HG02973 (cell line): ENCODE measurements around the gene LTB4R.

Experiments used
- ATAC-seq: cut with Tn5 transposase; IDR thresholded peaks from one replicate; pipeline ENCODE4 v1.9.1; 2021; ENCODE audit warnings: moderate library complexity; ENCODE audit not compliant: unreplicated experiment

LTB4R gene, protein sequence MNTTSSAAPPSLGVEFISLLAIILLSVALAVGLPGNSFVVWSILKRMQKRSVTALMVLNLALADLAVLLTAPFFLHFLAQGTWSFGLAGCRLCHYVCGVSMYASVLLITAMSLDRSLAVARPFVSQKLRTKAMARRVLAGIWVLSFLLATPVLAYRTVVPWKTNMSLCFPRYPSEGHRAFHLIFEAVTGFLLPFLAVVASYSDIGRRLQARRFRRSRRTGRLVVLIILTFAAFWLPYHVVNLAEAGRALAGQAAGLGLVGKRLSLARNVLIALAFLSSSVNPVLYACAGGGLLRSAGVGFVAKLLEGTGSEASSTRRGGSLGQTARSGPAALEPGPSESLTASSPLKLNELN

GRCh38 chr14:24310646-24311604 is at the start of gene LTB4R:
TSS of gene LTB4R (plus strand) at chr14:24311502. CDS start at chr14:24315652, 4,150 bp downstream.
- peak; percentile 58 for ATAC-seq

GRCh38 chr14:24261969-24262327 is 49.4 kb upstream of the LTB4R start:
- no peak for ATAC-seq

DNA sequence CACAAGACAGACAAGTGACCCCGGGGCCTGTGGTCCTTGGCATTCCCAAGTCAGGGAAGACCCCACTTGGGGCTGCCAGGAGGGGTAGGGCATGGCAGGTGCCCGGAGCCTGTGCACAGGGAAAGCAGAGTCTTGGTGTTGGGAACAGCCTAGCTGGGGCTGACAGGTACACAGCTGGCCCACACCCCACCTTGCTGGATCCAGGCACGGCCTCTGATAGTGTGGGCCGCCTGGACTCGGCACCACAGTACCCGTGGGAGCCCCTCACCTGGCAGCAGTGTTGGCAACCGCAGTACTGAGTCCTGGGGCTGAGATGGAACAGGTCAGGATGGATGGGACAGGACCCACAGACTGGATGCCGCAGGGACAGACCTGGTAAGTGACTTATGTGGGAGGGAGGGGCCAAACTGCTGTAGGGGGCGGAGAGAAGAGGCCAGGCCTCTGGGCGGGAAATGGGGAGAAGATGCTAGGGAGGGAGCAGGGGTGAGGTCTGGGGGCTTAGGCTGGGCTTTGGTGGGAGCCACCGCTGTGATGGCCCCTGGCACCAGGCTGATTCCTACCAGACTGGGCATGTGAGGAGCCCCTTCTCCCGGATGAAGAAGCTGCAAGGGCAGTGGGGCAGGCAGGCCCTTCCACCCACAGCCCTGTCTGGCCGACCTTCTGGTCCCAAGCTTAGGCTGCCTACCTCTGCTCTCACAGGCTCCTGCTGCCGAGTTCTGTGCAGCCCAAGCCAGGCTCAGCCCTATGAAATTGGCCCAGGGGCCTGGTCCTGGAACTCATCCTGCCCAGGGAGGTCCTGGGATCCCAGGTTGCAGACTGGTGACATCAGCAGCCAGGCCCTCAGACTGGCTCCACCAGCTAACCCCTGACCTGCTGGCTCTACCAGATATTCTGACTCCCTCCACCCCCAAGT is 48.2 kb upstream of the LTB4R start, which contains the start of gene TGM1:
Gene TGM1, minus strand, starts transcription at position 357 of the 913 bp plus-strand sequence. CDS start 825 bp downstream, outside the sequence.
- no peak for ATAC-seq

GRCh38 chr14:24263848-24264247 is 47.5 kb upstream of the LTB4R start:
- ATAC-seq = no peak

- ATAC-seq = no peak
Observed at GRCh38 chr14:24264298-24264697, 47.0 kb upstream of the LTB4R start.

- no peak for ATAC-seq
Observed at GRCh38 chr14:24266344-24267244, 44.7 kb upstream of the LTB4R start.

- no peak for ATAC-seq
Observed at GRCh38 chr14:24267516-24267915, 43.8 kb upstream of the LTB4R start.

- no peak for ATAC-seq
Observed at GRCh38 chr14:24268225-24268624, 43.1 kb upstream of the LTB4R start.

- no peak for ATAC-seq
Observed at GRCh38 chr14:24269368-24269767, 41.9 kb upstream of the LTB4R start.

DNA sequence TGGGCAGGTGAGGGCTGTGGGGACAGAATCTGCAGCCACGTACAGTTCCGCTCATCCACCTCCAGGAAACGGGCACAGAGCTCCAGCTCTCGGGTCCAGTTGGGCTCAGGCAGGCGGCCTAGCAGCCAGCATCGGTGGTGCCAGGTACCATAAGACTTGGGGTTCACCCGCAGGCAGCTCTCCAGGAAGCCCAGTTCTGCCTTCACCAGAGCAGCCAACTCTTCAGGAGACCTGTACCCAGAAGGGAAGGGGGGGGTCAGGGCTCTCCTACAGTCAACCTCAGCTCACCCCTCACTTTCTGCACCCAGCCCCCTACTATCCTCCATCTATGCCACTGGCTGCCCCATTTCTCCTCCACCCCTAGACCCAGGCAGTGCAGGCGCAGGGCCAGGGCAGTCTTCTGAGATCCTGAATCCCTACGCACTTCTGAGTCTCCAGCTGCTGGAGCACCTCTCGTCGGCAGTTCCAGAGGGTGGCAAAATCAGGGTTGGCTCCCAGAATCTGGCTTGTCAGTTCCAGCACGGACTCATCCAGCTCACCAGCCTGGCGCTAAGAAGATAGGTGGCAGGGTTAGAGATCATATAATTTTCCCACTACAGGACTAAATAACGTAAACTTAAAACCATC is 41.3 kb upstream of the LTB4R start:
- no peak for ATAC-seq

- ATAC-seq = no peak
Observed at GRCh38 chr14:24270537-24271133, 40.7 kb upstream of the LTB4R start.

- peak; percentile 81 for ATAC-seq
Observed at GRCh38 chr14:24271134-24271833, 40.0 kb upstream of the LTB4R start, which contains the start of gene RABGGTA. TSS of gene RABGGTA (minus strand) at chr14:24271597. CDS start at chr14:24271115, 482 bp downstream.

- no peak for ATAC-seq
Observed at GRCh38 chr14:24271834-24272263, 39.5 kb upstream of the LTB4R start.

GRCh38 chr14:24272467-24272866 is 38.8 kb upstream of the LTB4R start:
- ATAC-seq = no peak

GRCh38 chr14:24273422-24273998 is 37.8 kb upstream of the LTB4R start:
- no peak for ATAC-seq

GRCh38 chr14:24274101-24274543 is 37.2 kb upstream of the LTB4R start:
- ATAC-seq = peak; percentile 44

GRCh38 chr14:24277071-24277470 is 34.2 kb upstream of the LTB4R start:
- no peak for ATAC-seq
